AG04450 (cell line): ENCODE measurements around the gene AXL. TPM values are rescaled to one million over a fixed set of nuclear protein-coding genes. Genes with fewer than 3 reads are reported as not detected.

Experiments
- CTCF ChIA-PET: fragments of 300-600, 350-600 bp; formaldehyde crosslinking; extraction: SDS; loops from one replicate; lab custom pipeline; 2022; ENCODE audit warnings: antibody characterized with exemption, inconsistent platforms; lab: Charles Lee
- POLR2A ChIA-PET: fragments of 350-600 bp; formaldehyde crosslinking; extraction: SDS; loops from one replicate; lab custom pipeline; 2021; ENCODE audit warnings: antibody characterized with exemption, inconsistent platforms; lab: Yijun Ruan, JAX
- DNase-seq: peaks from one replicate; pipeline ENCODE4 v3.0.0-alpha.2; 2011; ENCODE audit warnings: low read depth, low spot score
- H3K27ac ChIP-seq: one replicate; pipeline ENCODE4 v1.5.1; 2012; ENCODE audit warnings: low read depth, low read length, control low read depth
- H3K27me3 ChIP-seq: one replicate; pipeline ENCODE4 v1.6.0; 2012; ENCODE audit warnings: low read length; ENCODE audit not compliant: control insufficient read depth, insufficient read depth
- H3K4me3 ChIP-seq: 2 replicates; pipeline ENCODE4 v1.5.1; 2011; ENCODE audit warnings: mild to moderate bottlenecking, low read depth, low read length, control low read depth
- H3K9me3 ChIP-seq: 2 replicates; pipeline ENCODE4 v1.5.1; 2012; ENCODE audit warnings: low read length; ENCODE audit not compliant: control insufficient read depth, insufficient read depth
- polyA plus RNA-seq: library from polyadenylated mRNA; depleted of rRNA; stranded (reverse); fragments of >200 nt; gene quantifications from 2 replicates; pipeline ENCODE4 v1.2.3, GENCODE V29; 2011
- TF ChIP-seq, protein P1 (sequence below): IDR thresholded peaks from 2 replicates; pipeline ENCODE4 v1.5.1; 2011; ENCODE audit warnings: low read depth, low read length, control low read depth, inconsistent platforms

AXL gene
- polyA plus RNA-seq, 1 experiment, result 210 TPM

DNA sequence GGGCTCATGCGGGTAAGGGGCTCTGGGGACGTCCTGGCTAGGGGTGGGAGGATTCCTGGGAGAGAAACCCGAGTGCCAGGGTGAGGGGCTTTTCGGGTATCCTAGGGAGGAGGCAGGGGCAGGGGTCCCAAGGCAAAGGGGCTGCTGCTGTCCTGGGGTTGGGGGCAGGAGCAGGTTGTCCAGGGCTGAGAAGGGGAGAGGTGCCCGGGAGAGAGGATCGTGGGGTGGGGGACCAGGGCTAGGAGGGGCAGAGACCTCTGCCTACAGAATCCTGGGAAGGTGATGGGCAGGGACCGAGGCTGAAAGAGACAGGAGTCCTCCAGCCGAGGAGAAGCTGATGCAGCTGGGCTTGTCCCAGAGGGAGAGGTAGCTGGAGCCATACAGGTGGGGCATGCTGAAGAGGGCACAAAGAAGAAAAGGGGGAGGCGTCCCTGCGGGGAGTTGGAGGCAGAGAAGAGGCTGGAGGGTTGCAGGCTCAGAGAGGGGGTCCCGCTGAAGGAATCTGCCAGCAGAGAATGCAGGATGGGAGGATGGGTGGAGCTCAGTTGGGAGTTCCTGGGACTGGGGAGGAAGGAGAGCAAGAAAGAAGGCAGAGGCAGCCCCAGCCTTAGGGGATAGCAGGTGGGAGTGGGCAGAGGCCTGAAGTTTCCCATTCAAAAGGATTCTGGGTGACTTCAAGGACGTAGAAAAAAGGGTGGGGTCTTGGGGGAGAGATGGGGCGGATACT, 25.4 kb upstream of the AXL start:
- CTCF ChIA-PET, result interaction anchor here (1.1 kb wide), 1 partner anchor 11 kb away, joined by 6 read pairs; no protein-coding TSS in a partner anchor
- DNase-seq, result no peak
- TF ChIP-seq, protein P1, sequence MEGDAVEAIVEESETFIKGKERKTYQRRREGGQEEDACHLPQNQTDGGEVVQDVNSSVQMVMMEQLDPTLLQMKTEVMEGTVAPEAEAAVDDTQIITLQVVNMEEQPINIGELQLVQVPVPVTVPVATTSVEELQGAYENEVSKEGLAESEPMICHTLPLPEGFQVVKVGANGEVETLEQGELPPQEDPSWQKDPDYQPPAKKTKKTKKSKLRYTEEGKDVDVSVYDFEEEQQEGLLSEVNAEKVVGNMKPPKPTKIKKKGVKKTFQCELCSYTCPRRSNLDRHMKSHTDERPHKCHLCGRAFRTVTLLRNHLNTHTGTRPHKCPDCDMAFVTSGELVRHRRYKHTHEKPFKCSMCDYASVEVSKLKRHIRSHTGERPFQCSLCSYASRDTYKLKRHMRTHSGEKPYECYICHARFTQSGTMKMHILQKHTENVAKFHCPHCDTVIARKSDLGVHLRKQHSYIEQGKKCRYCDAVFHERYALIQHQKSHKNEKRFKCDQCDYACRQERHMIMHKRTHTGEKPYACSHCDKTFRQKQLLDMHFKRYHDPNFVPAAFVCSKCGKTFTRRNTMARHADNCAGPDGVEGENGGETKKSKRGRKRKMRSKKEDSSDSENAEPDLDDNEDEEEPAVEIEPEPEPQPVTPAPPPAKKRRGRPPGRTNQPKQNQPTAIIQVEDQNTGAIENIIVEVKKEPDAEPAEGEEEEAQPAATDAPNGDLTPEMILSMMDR, result no peak
- Histone ChIP-seq H3K4me3 (peak overlapping the region; percentile 58), H3K27me3 (peaks cover 21% of the 10 kb centered on the region), H3K27ac (no peak overlapping the region), H3K9me3 (no peaks in the 10 kb centered on the region)
- POLR2A ChIA-PET, result no interaction called here

DNA sequence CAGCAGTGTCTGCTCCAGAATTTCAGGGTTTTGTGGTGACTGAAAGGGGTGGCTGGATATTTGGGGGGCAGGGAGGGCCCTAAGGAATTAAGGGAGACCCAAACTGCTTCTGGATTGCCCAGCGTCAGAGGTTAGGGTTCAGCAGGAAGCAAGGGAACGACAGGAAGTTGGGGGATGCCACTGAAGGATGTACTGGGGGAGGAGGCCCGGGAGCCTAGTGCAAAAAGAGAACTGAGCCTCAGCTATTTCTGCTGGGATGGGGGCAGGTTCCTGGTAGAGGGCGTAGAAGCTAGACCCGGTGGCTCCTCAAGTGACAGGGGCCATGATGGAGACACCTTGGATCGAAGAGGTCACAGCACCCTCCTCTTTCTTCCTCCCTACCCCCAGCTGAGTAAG, 24.9 kb upstream of the AXL start:
- ChIA-PET CTCF (interaction anchor here (1.1 kb wide), 1 partner anchor 11 kb away, joined by 6 read pairs; no protein-coding TSS in a partner anchor), POLR2A (no interaction called here)
- H3K4me3 ChIP-seq, result no peak overlapping the region
- TF ChIP-seq, protein P1, result no peak
- no peak overlapping the region for H3K27ac ChIP-seq
- H3K27me3 ChIP-seq, result peaks cover 18% of the 10 kb centered on the region
- DNase-seq, result no peak
- no peaks in the 10 kb centered on the region for H3K9me3 ChIP-seq

DNA sequence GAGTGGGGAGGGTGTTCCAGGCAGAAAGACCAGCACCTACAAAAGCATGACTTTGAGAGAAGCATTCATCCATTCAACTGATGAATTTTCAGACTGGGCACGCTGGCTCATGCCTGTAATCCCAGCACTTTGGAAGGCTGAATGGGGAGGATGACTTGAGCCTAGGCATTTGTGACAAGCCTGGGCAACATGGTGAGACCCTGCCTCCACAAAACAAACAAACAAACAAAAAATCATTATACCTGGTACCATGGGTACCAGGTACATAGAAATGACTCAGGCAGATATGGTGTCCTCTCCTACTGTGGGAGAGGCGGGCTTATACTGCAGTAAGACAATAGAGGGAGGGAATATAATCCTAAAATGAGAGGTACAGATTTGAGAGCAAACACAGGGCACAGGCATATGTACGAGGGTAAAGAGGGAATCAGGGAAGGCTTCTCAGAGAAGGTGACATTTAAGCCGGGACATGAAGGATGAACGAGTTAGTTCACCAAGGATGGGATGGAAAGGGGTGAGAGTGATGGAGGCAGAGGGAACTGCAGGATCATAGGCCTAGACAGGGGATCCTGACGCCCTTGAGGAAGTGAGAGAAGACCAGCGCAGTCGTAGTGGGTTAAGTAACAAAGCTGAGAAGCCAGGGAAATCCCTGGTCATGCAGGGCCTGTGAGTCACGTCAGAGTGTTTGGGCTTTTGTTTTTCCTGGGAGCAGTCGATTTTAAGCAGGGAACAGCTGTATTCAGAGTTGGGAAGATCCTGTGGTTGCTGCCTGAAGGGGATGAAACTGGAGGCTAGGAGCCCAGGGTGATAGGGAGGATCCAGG, 23.1 kb upstream of the AXL start:
- CTCF ChIA-PET, result no interaction called here

DNA sequence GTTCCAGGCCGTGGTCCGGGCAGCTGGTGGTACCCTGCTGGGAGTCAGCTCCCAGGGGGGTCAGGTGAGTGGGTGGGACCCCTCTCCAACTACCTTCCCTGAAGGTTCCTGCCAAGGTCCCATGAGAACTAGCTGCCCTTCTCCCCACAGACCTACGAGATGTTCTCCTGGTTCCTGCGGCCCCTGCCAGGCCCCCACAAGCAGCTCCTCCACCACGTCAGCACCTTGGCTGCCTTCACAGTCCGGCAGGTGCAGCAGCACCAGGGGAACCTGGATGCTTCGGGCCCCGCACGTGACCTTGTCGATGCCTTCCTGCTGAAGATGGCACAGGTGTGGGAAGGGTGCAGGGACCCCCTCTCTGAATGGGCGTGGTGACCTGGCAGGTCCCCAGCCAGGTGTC, 20.5 kb upstream of the AXL start:
- ChIA-PET CTCF (no interaction called here), POLR2A (no interaction called here)
- no peaks in the 10 kb centered on the region for H3K9me3 ChIP-seq
- no peak overlapping the region for H3K27ac ChIP-seq
- H3K4me3 ChIP-seq, result no peak overlapping the region
- peaks cover 4% of the 10 kb centered on the region for H3K27me3 ChIP-seq
- no peak for DNase-seq
- TF ChIP-seq, protein P1, result no peak

More for the DNA sequence above, 23.1 kb upstream of the AXL start:
- POLR2A ChIA-PET, result interaction anchor here (0.6 kb wide), 1 partner anchor 19 kb away, joined by 5 read pairs; no protein-coding TSS in a partner anchor
- peak overlapping the region; percentile 61 for H3K27ac ChIP-seq
- TF ChIP-seq, protein P1, result no peak
- peaks cover 10% of the 10 kb centered on the region for H3K27me3 ChIP-seq
- H3K4me3 ChIP-seq, result no peak overlapping the region
- no peak for DNase-seq
- H3K9me3 ChIP-seq, result no peaks in the 10 kb centered on the region

DNA sequence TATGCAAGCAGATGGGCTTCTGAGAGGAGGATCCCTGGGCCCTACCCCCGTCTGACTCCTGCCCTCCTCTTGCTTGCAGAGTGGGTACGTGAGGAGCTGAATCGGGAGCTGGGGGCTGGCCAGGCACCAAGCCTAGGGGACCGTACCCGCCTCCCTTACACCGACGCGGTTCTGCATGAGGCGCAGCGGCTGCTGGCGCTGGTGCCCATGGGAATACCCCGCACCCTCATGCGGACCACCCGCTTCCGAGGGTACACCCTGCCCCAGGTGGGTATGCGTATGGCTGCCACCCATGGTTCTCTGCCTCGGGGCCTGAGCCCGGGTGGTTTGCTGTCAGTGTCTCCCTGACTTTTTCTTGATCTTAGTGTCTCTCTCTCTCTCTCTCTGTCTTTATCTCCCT, 15.7 kb upstream of the AXL start:
- Histone ChIP-seq H3K27ac (no peak overlapping the region), H3K9me3 (no peaks in the 10 kb centered on the region; the same call in 1 of the 2 replicates), H3K4me3 (no peak overlapping the region), H3K27me3 (no peaks in the 10 kb centered on the region)
- no peak for DNase-seq
- ChIA-PET POLR2A (interaction anchor here (1.0 to 1.1 kb wide), 2 partner anchors 41 to 49 kb away, joined by 3 to 6 read pairs; no protein-coding TSS in a partner anchor), CTCF (interaction anchor here (0.7 to 4.1 kb wide), 7 partner anchors 14 to 105 kb away, joined by 3 to 79 read pairs (median 8); partner anchors contain the start of gene HNRNPUL1)
- TF ChIP-seq, protein P1, result no peak
